ENCODE measurements around the gene NOC4L. TPM values are rescaled to one million over a fixed set of nuclear protein-coding genes. Genes with fewer than 3 reads are reported as not detected.

Gene NOC4L
- polyA plus RNA-seq, 1 donor (not counting 4 experiments of a cell fraction or from before 2014, with no cell fraction given), result 3.7 TPM

DNA sequence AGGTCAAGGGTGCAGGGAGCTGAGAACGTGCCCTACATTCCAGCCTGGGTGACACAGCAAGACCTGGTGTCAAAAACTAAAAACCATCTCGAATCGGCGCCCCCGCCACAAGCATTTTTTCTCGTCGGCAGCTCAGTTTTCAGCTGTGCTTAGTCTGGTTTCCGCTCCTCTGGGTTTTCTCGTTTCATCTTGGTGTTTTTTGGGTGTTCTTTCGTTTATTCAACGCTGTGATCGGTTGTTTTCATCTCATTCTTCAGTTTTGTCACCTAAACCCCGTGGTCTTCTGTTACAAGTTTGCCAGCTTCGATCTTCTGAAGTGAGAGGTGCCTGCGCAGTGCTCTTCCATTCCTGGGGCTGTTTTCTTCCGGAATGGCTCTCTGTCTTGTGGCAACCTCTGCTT, 41.4 kb downstream of the NOC4L start:
- H4K20me1 ChIP-seq (ENCODE audit: control insufficient read depth, extremely low read depth, insufficient read depth, low read length), result no peaks in the 10 kb centered on the region
- TF ChIP-seq EZH2 (IDR thresholded peaks at IDR 0.05; ENCODE audit: low read length), result no peak
- TF ChIP-seq, protein P1, sequence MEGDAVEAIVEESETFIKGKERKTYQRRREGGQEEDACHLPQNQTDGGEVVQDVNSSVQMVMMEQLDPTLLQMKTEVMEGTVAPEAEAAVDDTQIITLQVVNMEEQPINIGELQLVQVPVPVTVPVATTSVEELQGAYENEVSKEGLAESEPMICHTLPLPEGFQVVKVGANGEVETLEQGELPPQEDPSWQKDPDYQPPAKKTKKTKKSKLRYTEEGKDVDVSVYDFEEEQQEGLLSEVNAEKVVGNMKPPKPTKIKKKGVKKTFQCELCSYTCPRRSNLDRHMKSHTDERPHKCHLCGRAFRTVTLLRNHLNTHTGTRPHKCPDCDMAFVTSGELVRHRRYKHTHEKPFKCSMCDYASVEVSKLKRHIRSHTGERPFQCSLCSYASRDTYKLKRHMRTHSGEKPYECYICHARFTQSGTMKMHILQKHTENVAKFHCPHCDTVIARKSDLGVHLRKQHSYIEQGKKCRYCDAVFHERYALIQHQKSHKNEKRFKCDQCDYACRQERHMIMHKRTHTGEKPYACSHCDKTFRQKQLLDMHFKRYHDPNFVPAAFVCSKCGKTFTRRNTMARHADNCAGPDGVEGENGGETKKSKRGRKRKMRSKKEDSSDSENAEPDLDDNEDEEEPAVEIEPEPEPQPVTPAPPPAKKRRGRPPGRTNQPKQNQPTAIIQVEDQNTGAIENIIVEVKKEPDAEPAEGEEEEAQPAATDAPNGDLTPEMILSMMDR (optimal IDR thresholded peaks at IDR 0.05 in 1 of 3, IDR thresholded peaks at IDR 0.05 in 1 of 3, conservative IDR thresholded peaks at IDR 0.05 in 1 of 3; ENCODE audit: extremely low read depth in 1 of 3, insufficient read depth in 2 of 3, low read length in 3 of 3), result no peak
- peaks cover 3% of the 10 kb centered on the region for H3K4me1 ChIP-seq (ENCODE audit: control insufficient read depth, extremely low read depth, insufficient read depth, low read length)
- no peaks in the 10 kb centered on the region for H3K79me2 ChIP-seq (ENCODE audit: control insufficient read depth, insufficient read depth, low read length)
- no peaks in the 10 kb centered on the region for H3K9me3 ChIP-seq (ENCODE audit: control insufficient read depth, low read depth, low read length)
- no peak overlapping the region for H3K4me3 ChIP-seq (ENCODE audit: control insufficient read depth in 2 of 3, extremely low read depth in 1 of 3, insufficient read depth in 2 of 3, low read depth in 1 of 3, low read length in 3 of 3)
- DNase-seq (ENCODE audit: low read depth, low spot score) (no peak), FAIRE-seq (no peak)
- H2AFZ ChIP-seq (ENCODE audit: control insufficient read depth, low read length), result no peak overlapping the region
- dilution Hi-C loops (cut with MboI; ENCODE audit: extremely low pct_ligation_motif_present, low sequenced_read_pairs), result no loop called here
- H3K27ac ChIP-seq (ENCODE audit: control insufficient read depth, insufficient read depth, low read length), result no peak overlapping the region
- H3K27me3 ChIP-seq (ENCODE audit: control insufficient read depth, extremely low read depth, insufficient read depth, low read length), result peaks cover 8% of the 10 kb centered on the region
- H3K9me1 ChIP-seq (ENCODE audit: control insufficient read depth, extremely low read depth, insufficient read depth, low read length), result no peaks in the 10 kb centered on the region
- H3K36me3 ChIP-seq (ENCODE audit: control insufficient read depth in 2 of 2, extremely low read depth in 1 of 2, insufficient read depth in 2 of 2, low read length in 2 of 2), result no peaks in the 10 kb centered on the region
- no peak overlapping the region for H3K9ac ChIP-seq (ENCODE audit: control insufficient read depth, extremely low read depth, insufficient read depth, low read length)
- H3K4me2 ChIP-seq (ENCODE audit: control insufficient read depth, extremely low read depth, insufficient read depth, low read depth, low read length), result no peak overlapping the region

DNA sequence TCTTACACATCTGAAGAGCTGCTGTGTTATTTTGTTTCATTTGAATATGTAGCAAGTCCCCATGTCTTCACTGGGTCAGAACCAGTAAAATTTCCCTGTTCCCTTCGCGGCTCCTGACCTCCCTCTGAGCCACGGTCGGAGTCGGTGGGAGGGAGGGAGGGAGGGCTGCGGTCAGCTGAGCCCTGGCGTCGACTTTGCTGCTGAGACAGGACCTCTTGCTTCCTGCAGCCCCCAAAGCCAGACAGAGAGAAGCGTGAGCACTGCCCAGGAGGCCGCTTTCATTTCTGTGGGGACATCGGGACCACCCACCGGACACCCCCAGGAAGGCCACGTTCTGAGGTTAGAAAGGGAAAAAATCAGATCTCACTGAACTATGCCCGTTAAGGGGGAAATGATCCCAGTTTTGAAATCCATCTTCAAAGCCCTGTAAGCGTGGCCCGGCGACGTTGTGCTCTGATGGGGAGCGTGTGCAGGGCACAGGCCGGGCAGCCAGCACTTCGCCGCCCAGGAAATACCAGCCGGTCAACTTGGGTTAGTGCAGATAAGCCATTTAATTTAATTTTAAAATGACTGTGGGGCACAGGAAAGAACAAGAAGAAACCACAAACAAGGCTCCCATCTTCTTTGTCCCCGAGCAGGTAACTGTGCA, 42.1 kb downstream of the NOC4L start:
- Histone ChIP-seq H3K9me1 (ENCODE audit: control insufficient read depth, extremely low read depth, insufficient read depth, low read length) (no peaks in the 10 kb centered on the region), H3K4me2 (ENCODE audit: control insufficient read depth, extremely low read depth, insufficient read depth, low read depth, low read length) (no peak overlapping the region), H3K9ac (ENCODE audit: control insufficient read depth, extremely low read depth, insufficient read depth, low read length) (no peak overlapping the region), H3K4me1 (ENCODE audit: control insufficient read depth, extremely low read depth, insufficient read depth, low read length) (peaks cover 3% of the 10 kb centered on the region), H4K20me1 (ENCODE audit: control insufficient read depth, extremely low read depth, insufficient read depth, low read length) (no peaks in the 10 kb centered on the region), H3K79me2 (ENCODE audit: control insufficient read depth, insufficient read depth, low read length) (no peaks in the 10 kb centered on the region), H3K36me3 (ENCODE audit: control insufficient read depth in 2 of 2, extremely low read depth in 1 of 2, insufficient read depth in 2 of 2, low read length in 2 of 2) (no peaks in the 10 kb centered on the region), H3K4me3 (ENCODE audit: control insufficient read depth in 2 of 3, extremely low read depth in 1 of 3, insufficient read depth in 2 of 3, low read depth in 1 of 3, low read length in 3 of 3) (no peak overlapping the region), H3K27ac (ENCODE audit: control insufficient read depth, insufficient read depth, low read length) (no peak overlapping the region), H2AFZ (ENCODE audit: control insufficient read depth, low read length) (no peak overlapping the region), H3K27me3 (ENCODE audit: control insufficient read depth, extremely low read depth, insufficient read depth, low read length) (peaks cover 8% of the 10 kb centered on the region), H3K9me3 (ENCODE audit: control insufficient read depth, low read depth, low read length) (no peaks in the 10 kb centered on the region)
- DNase-seq (ENCODE audit: low read depth, low spot score) (no peak), FAIRE-seq (no peak)
- dilution Hi-C loops (cut with MboI; ENCODE audit: extremely low pct_ligation_motif_present, low sequenced_read_pairs), result no loop called here
- TF ChIP-seq, protein P1 (optimal IDR thresholded peaks at IDR 0.05 in 1 of 3, IDR thresholded peaks at IDR 0.05 in 1 of 3, conservative IDR thresholded peaks at IDR 0.05 in 1 of 3; ENCODE audit: extremely low read depth in 1 of 3, insufficient read depth in 2 of 3, low read length in 3 of 3), result no peak
- TF ChIP-seq EZH2 (IDR thresholded peaks at IDR 0.05; ENCODE audit: low read length), result no peak

Data from keratinocyte (primary cell).